Right cardiac atrium (tissue), 5 donors: ENCODE results near the gene OR5C1. TPM values are rescaled to one million over a fixed set of nuclear protein-coding genes. Genes with fewer than 3 reads are reported as not detected.
A peak's percentile ranks its signal among the peaks of the same experiment; 100 is the strongest.

Experiments used
- ATAC-seq, 2 donors: fragments of 200-7000 bp; cut with Tn5 transposase; one replicate each; pipeline versions ENCODE4 v1.8.0 to v1.9.1; 2020; ENCODE audit warnings: moderate library complexity in 2 of 2, mild to moderate bottlenecking in 1 of 2
- DNase-seq, 3 donors: peaks; one replicate each; pipeline ENCODE4 v3.0.0-alpha.2; 2020
- H3K27ac ChIP-seq: one replicate; pipeline ENCODE4 v1.5.1; 2013; ENCODE audit warnings: mild to moderate bottlenecking, low read length, control low read depth, moderate library complexity
- H3K27me3 ChIP-seq: one replicate; pipeline ENCODE4 v1.6.1; 2013; ENCODE audit not compliant: control insufficient read depth, insufficient read depth
- H3K4me1 ChIP-seq: one replicate; pipeline ENCODE4 v1.6.1; 2013; ENCODE audit warnings: low read length; ENCODE audit not compliant: control insufficient read depth, insufficient read depth
- H3K4me3 ChIP-seq: one replicate; pipeline ENCODE4 v1.5.1; 2013; ENCODE audit warnings: low read length, control low read depth
- H3K9me3 ChIP-seq: one replicate; pipeline ENCODE4 v1.6.1; 2013; ENCODE audit warnings: low read length; ENCODE audit not compliant: control insufficient read depth
- WGBS: extraction: QIAGEN DNeasy Blood & Tissue Kit; methylation state at CpG from one replicate; pipeline ENCODE4 v1.1.7; 2013; 5-methylcytosine and 5-hydroxymethylcytosine counted together
- intact Hi-C, 4 donors: fragments of 100-400 bp; cut with DNase I; formaldehyde crosslinking; loops; one replicate each; pipeline versions ENCODE4 v1.11.0 to v1.14.0; 2022 to 2023
- polyA plus RNA-seq: library from polyadenylated mRNA; stranded (reverse); fragments of 200-250 nt; gene quantifications from one replicate; pipeline ENCODE4 v1.2.3, GENCODE V29; 2013
- total RNA-seq, 4 donors: library from RNA; stranded (reverse); fragmentation: NEBNext Ultra II Directional; extraction: Animal tissue kit (Norgen Biotek cat#: 25700); gene quantifications; one replicate each; pipeline ENCODE4 v1.2.1, GENCODE V29; 2021
- donor health status: healthy with polysubstance abuse.
- donor health status: DM: no; HTN: yes; CAD: no.
- donor health status: DM: no; HTN: no; CAD: no.
- donor health status: DM: no; HTN: yes; CAD: no; lungs with severe emphysema.
- donor health status: DM: yes; HTN: yes; CAD: no.

OR5C1 gene
- total and polyA plus RNA-seq, 5 donors, result not detected

- Histone ChIP-seq H3K27me3 (no peaks in the 10 kb centered on the region), H3K4me3 (no peak overlapping the region), H3K4me1 (no peaks in the 10 kb centered on the region), H3K9me3 (no peaks in the 10 kb centered on the region), H3K27ac (no peak overlapping the region)
- DNase-seq, result no peak
- WGBS, result 76% methylated on average over 4 of the region's 4 CpGs
- intact Hi-C loops, result loop anchor here in 1 of 4 donors (5.0 kb wide), 1 partner anchor 345 kb away; no protein-coding TSS in a partner anchor
- no peak for ATAC-seq
These were observed 24.0 kb downstream of the OR5C1 start for GRCh38 chr9:122812736-122813135.

- no peaks in the 10 kb centered on the region for H3K27me3 ChIP-seq
- intact Hi-C loops, result loop anchor here in 1 of 4 donors (5.0 kb wide), 1 partner anchor 347 kb away; no protein-coding TSS in a partner anchor
- 65% methylated on average over 6 of the region's 6 CpGs for WGBS
These were observed 25.8 kb downstream of the OR5C1 start for GRCh38 chr9:122814545-122814944.

GRCh38 chr9:122815544-122815943, 26.8 kb downstream of the OR5C1 start:
- no peak overlapping the region for H3K27ac ChIP-seq
- no peak for ATAC-seq
- intact Hi-C loops, result no loop called here
- H3K4me1 ChIP-seq, result peaks cover 4% of the 10 kb centered on the region
- no peaks in the 10 kb centered on the region for H3K27me3 ChIP-seq
- no peaks in the 10 kb centered on the region for H3K9me3 ChIP-seq
- DNase-seq, result no peak
- H3K4me3 ChIP-seq, result no peak overlapping the region

More at GRCh38 chr9:122814545-122814944, 25.8 kb downstream of the OR5C1 start:
- H3K4me3 ChIP-seq, result no peak overlapping the region
- no peaks in the 10 kb centered on the region for H3K9me3 ChIP-seq
- DNase-seq, result no peak
- ATAC-seq, result no peak
- H3K4me1 ChIP-seq, result no peaks in the 10 kb centered on the region
- no peak overlapping the region for H3K27ac ChIP-seq

GRCh38 chr9:122816163-122816867, 27.6 kb downstream of the OR5C1 start:
- H3K27ac ChIP-seq, result no peak overlapping the region
- 59% methylated on average over 17 of the region's 17 CpGs for WGBS
- H3K4me3 ChIP-seq, result no peak overlapping the region

GRCh38 chr9:122819326-122819725, 30.6 kb downstream of the OR5C1 start:
- ATAC-seq (peak in 1 of 2 donors; percentile 34), DNase-seq (no peak)
- Histone ChIP-seq H3K27me3 (no peaks in the 10 kb centered on the region), H3K4me1 (peaks cover 7% of the 10 kb centered on the region), H3K27ac (no peak overlapping the region), H3K9me3 (no peaks in the 10 kb centered on the region), H3K4me3 (no peak overlapping the region)
- WGBS, result 60% methylated on average over 3 of the region's 3 CpGs
- intact Hi-C loops, result no loop called here

More at GRCh38 chr9:122816163-122816867, 27.6 kb downstream of the OR5C1 start:
- ATAC-seq (peak; percentile 77 to 91), DNase-seq (peak; percentile 58 to 81 (median 79))
- Histone ChIP-seq H3K27me3 (no peaks in the 10 kb centered on the region), H3K4me1 (peaks cover 4% of the 10 kb centered on the region), H3K9me3 (no peaks in the 10 kb centered on the region)
- intact Hi-C loops, result no loop called here

GRCh38 chr9:122819791-122820489, 31.2 kb downstream of the OR5C1 start:
- DNase-seq (no peak), ATAC-seq (peak in 1 of 2 donors; percentile 62)
- Histone ChIP-seq H3K4me3 (no peak overlapping the region), H3K4me1 (peaks cover 7% of the 10 kb centered on the region), H3K27me3 (no peaks in the 10 kb centered on the region), H3K9me3 (no peaks in the 10 kb centered on the region), H3K27ac (peak overlapping the region; percentile 9)
- intact Hi-C loops, result loop anchor here in 1 of 4 donors (10.0 kb wide), 1 partner anchor 725 kb away; the partner anchor contains the start of gene TTLL11
- WGBS, result 68% methylated on average over 9 of the region's 9 CpGs

GRCh38 chr9:122820490-122820845, 31.7 kb downstream of the OR5C1 start:
- Histone ChIP-seq H3K4me1 (peaks cover 7% of the 10 kb centered on the region), H3K9me3 (no peaks in the 10 kb centered on the region), H3K27me3 (no peaks in the 10 kb centered on the region), H3K27ac (peak overlapping the region; percentile 9), H3K4me3 (no peak overlapping the region)
- intact Hi-C loops, result loop anchor here in 1 of 4 donors (10.0 kb wide), 1 partner anchor 726 kb away; the partner anchor contains the start of gene TTLL11
- ATAC-seq (no peak), DNase-seq (no peak)
- 95% methylated on average over 11 of the region's 11 CpGs for WGBS

GRCh38 chr9:122821278-122821943, 32.7 kb downstream of the OR5C1 start:
- ATAC-seq (peak; percentile 46 to 57), DNase-seq (peak in 1 of 3 donors; percentile 65)
- intact Hi-C loops, result loop anchor here in 1 of 4 donors (10.0 kb wide), 1 partner anchor 727 kb away; the partner anchor contains the start of gene TTLL11
- H3K27ac ChIP-seq, result peak overlapping the region; percentile 36
- H3K9me3 ChIP-seq, result no peaks in the 10 kb centered on the region
- WGBS, result 27% methylated on average over 7 of the region's 7 CpGs
- no peaks in the 10 kb centered on the region for H3K27me3 ChIP-seq
- no peak overlapping the region for H3K4me3 ChIP-seq
- H3K4me1 ChIP-seq, result peaks cover 7% of the 10 kb centered on the region

- intact Hi-C loops, result loop anchor here in 1 of 4 donors (10.0 kb wide), 1 partner anchor 727 kb away; the partner anchor contains the start of gene TTLL11
- WGBS, result 76% methylated on average over 6 of the region's 6 CpGs
- Histone ChIP-seq H3K9me3 (no peaks in the 10 kb centered on the region), H3K4me1 (peaks cover 9% of the 10 kb centered on the region), H3K4me3 (no peak overlapping the region), H3K27me3 (no peaks in the 10 kb centered on the region), H3K27ac (no peak overlapping the region)
- ATAC-seq, result no peak
- no peak for DNase-seq
These were observed 33.3 kb downstream of the OR5C1 start for GRCh38 chr9:122822056-122822455.

GRCh38 chr9:122822938-122823337, 34.2 kb downstream of the OR5C1 start:
- ATAC-seq (no peak), DNase-seq (no peak)
- H3K4me1 ChIP-seq, result peaks cover 9% of the 10 kb centered on the region
- H3K9me3 ChIP-seq, result no peaks in the 10 kb centered on the region
- no peaks in the 10 kb centered on the region for H3K27me3 ChIP-seq
- H3K27ac ChIP-seq, result no peak overlapping the region
- WGBS, result 89% methylated on average over 4 of the region's 4 CpGs
- no peak overlapping the region for H3K4me3 ChIP-seq
- intact Hi-C loops, result loop anchor here in 1 of 4 donors (10.0 kb wide), 1 partner anchor 728 kb away; the partner anchor contains the start of gene TTLL11
